GM19372 (cell line): Measurements from ENCODE around the gene WDR18.

Experiments
- ATAC-seq: cut with Tn5 transposase; IDR thresholded peaks from one replicate; pipeline ENCODE4 v1.9.1; 2021; ENCODE audit warnings: mild to moderate bottlenecking, low read depth, moderate library complexity; ENCODE audit not compliant: unreplicated experiment

WDR18 gene

GRCh38 chr19:990119-990571, 6.0 kb downstream of the WDR18 start:
- no peak for ATAC-seq

DNA sequence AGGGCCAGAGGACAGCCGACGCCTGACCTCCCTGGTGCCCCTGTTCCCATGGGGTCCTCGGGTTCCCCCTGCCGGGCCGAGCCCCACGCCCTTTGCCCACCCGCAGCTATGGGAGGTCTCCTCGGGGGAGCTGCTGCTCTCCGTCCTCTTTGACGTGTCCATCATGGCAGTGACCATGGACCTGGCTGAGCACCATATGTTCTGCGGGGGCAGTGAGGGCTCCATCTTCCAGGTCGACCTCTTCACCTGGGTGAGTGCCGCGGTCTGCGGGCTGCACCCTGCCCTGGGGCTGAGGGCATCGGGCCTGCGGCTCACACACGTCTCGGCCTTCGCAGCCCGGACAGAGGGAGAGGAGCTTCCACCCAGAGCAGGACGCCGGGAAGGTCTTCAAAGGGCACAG, 6.6 kb downstream of the WDR18 start:
- no peak for ATAC-seq

- no peak for ATAC-seq
Measured at GRCh38 chr19:991174-991931, 7.2 kb downstream of the WDR18 start.

DNA sequence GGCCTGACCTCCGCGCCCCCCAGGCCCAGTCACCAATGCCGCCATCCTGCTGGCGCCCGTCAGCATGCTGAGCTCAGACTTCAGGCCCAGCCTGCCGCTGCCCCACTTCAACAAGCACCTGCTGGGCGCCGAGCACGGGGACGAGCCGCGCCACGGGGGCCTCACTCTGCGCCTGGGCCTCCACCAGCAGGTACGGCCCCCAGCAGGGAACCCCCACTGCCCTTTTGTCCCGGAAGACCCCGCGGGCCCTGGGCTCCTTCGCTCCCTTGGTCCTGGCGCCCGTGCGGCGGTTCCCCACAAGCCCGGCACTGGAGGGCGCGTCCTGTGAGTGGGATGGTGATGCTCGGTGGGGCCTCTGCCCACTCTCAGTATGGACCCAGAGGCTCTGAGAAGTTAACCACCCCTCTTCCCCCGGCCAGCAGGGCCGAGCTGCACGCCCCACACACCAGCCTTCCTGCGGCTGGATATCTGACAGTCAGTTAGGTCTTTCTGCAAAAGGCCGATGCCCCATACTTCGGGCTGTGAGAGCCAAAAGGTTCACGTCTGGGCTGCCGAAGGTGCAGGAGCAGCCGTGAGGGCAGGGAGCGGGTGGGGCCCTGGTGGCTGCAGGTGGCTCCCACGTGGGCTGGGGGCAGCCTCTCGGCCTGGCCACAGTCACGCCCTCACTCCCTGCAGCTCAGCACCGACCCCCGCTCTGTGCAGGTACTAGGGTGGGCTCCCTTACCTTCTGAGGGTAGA, 8.0 kb downstream of the WDR18 start:
- ATAC-seq = no peak

GRCh38 chr19:992670-993055, 8.5 kb downstream of the WDR18 start:
- no peak for ATAC-seq

GRCh38 chr19:993361-993830, 9.3 kb downstream of the WDR18 start:
- no peak for ATAC-seq

DNA sequence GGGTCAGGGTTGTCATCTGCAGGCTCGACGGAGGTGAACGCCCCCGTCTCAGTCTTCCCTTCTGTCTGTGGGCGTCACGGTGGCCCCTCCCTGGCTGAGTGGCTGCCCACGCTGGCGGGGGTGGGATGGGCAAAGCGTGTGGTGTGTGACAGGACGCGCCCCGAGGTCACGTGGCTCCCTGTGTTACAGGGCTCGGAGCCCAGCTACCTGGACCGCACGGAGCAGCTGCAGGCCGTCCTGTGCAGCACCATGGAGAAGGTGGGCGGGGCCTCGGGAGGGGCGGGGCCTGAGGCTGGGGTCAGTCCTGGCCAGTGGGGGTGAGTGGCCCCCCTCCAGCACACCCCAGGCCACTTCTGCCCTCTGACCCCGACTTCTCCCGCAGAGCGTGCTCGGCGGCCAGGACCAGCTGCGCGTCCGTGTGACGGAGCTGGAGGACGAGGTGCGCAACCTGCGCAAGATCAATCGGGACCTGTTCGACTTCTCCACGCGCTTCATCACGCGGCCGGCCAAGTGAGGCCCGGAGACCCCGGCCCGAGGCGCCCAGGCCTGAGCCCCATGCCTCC, 9.8 kb downstream of the WDR18 start:
- no peak for ATAC-seq

- no peak for ATAC-seq
Measured at GRCh38 chr19:994516-994915, 10.4 kb downstream of the WDR18 start.

GRCh38 chr19:995051-995827, 11.1 kb downstream of the WDR18 start:
- ATAC-seq = no peak

DNA sequence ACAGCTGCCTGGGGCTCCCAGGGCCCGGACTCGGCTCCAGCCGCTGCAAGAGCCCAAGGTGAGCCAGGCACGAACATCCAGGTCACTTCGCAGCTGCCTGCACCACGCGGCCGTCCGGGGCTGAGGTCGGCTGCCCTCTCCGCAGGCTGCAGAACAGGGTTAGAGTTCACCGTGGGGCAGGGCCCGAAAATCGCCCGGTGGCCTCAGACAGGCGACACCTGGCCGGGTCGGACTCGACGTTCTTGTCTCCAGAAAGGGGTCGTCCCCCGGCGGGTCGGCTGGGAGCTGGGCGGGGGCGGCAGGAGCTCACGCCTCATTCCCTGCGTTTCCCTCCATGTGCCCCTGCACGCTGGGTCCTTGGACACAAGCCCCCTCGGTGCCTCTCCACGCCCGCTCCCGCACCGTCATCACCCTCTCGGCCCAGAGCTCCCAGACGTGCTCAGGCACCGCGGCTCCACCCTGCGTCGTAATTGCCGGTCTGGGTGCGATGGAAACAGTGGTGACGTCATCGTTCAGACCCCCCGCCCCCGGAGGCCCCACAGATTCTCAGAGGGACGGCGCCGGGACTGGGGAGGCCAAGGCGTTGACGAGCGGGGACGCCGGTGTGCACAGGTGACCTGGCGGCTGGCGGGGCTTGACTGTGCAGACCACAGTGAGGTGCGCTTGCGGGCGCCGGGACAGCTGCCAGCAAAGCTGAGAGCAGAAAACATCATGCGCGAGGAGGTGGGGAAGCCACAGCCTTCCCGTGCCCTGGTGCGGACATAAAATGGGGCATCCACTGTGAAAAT, 12.1 kb downstream of the WDR18 start:
- ATAC-seq = no peak

- no peak for ATAC-seq
Measured at GRCh38 chr19:998064-998463, 13.9 kb downstream of the WDR18 start.

DNA sequence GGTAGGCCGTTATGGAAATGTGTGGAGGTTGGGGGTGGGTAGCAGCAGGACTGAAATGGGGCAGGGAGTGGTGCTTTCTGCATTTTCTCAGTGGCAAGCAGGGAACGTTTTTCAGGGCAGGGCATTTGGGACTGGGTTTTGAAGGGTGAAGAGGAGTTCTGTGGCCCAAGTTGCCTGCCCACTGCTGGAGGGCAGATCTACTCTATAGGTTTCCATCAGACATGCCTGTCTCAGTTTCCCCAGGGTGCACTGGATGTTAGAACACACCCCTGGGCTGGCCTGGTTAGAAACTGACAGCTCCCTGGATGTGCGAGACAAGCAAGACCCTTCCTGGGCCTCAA, 15.2 kb downstream of the WDR18 start:
- ATAC-seq = no peak

- ATAC-seq = no peak
Measured at GRCh38 chr19:1000095-1000494, 15.9 kb downstream of the WDR18 start, which contains the start of gene GRIN3B. TSS of gene GRIN3B (plus strand) at chr19:1000419. CDS start at chr19:1000438, 19 bp downstream.

GRCh38 chr19:1000591-1001537, 16.7 kb downstream of the WDR18 start:
- ATAC-seq = no peak

- ATAC-seq = no peak
Measured at GRCh38 chr19:1001538-1002166, 17.5 kb downstream of the WDR18 start.

DNA sequence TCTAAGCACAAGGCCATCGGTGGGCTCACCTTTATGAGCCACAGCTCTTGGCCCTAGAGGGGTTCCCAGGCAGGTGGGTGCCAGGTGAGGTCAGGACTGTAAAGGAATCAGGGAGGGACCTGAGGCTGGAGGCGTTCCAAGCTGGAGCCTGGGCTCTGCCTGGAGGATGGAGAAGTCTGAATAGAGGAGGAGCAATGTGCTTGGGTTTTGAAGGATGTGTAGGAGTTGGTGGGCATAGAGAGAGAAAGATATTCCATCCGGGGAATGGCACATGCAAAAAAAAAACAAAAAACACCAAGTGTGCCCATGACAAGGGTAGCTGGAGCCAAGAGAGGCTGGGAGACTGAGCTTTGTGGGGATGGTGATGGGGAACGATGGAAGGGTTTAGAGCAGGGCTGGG, 18.5 kb downstream of the WDR18 start:
- ATAC-seq = no peak

GRCh38 chr19:1003283-1003682, 19.1 kb downstream of the WDR18 start:
- ATAC-seq = no peak

GRCh38 chr19:1004204-1004802, 20.2 kb downstream of the WDR18 start:
- ATAC-seq = no peak
